ENCODE measurements around the gene PPP1R15A.
A peak's percentile ranks its signal among the peaks of the same experiment; 100 is the strongest.

PPP1R15A gene

GRCh38 chr19:48897181-48897580 is 25.0 kb downstream of the PPP1R15A start:
- no peak for TF ChIP-seq REST (IDR thresholded peaks at IDR 0.05; ENCODE audit: low read depth)
- no peak for TF ChIP-seq CEBPB (IDR thresholded peaks at IDR 0.05)
- no peak for TF ChIP-seq NFIC (IDR thresholded peaks at IDR 0.05)
- no peak for TF ChIP-seq FOXM1 (IDR thresholded peaks at IDR 0.05; ENCODE audit: borderline replicate concordance, low read depth)
- no peak for TF ChIP-seq ZBTB7A (IDR thresholded peaks at IDR 0.05; ENCODE audit: low read depth)
- TF ChIP-seq YY1 (IDR thresholded peaks at IDR 0.05; ENCODE audit: low read depth), result no peak
- TF ChIP-seq TEAD4 (IDR thresholded peaks at IDR 0.05), result no peak
- no peak for TF ChIP-seq USF1 (IDR thresholded peaks at IDR 0.05)
- TF ChIP-seq EGR1 (IDR thresholded peaks at IDR 0.05), result no peak
- no peak for TF ChIP-seq EP300 (IDR thresholded peaks at IDR 0.05; ENCODE audit: borderline replicate concordance)
- TF ChIP-seq TCF12 (IDR thresholded peaks at IDR 0.05; ENCODE audit: low read depth), result no peak
- TF ChIP-seq CREB1 (IDR thresholded peaks at IDR 0.05; ENCODE audit: low read depth), result no peak
- no peak for TF ChIP-seq TAF1 (IDR thresholded peaks at IDR 0.05; ENCODE audit: low read depth)
- no peak for TF ChIP-seq RAD21 (IDR thresholded peaks at IDR 0.05; ENCODE audit: low read depth)
- no peak for TF ChIP-seq MAX (IDR thresholded peaks at IDR 0.05)

GRCh38 chr19:48899781-48900476 is 27.7 kb downstream of the PPP1R15A start, which contains the start of gene NUCB1:
TSS of gene NUCB1 (plus strand) at chr19:48900312. CDS start at chr19:48900797, 485 bp downstream.
- TF ChIP-seq EP300 (IDR thresholded peaks at IDR 0.05; ENCODE audit: borderline replicate concordance), result no peak
- TF ChIP-seq REST (IDR thresholded peaks at IDR 0.05; ENCODE audit: low read depth), result no peak
- TF ChIP-seq FOXM1 (IDR thresholded peaks at IDR 0.05; ENCODE audit: borderline replicate concordance, low read depth), result no peak; the same call in 1 of the 2 replicates
- peak; percentile 44 for TF ChIP-seq CREB1 (IDR thresholded peaks at IDR 0.05; ENCODE audit: low read depth)
- TF ChIP-seq TCF12 (IDR thresholded peaks at IDR 0.05; ENCODE audit: low read depth), result peak; percentile 42; the same call in 1 of the 2 replicates
- 0 out of 2 replicates have a peak, but pooled peaks have one; percentile 30 for TF ChIP-seq USF1 (IDR thresholded peaks at IDR 0.05)
- TF ChIP-seq NFIC (IDR thresholded peaks at IDR 0.05), result no peak; the same call in 1 of the 2 replicates
- TF ChIP-seq MAX (IDR thresholded peaks at IDR 0.05), result peak; percentile 93
- TF ChIP-seq CEBPB (IDR thresholded peaks at IDR 0.05), result no peak
- peak; percentile 72 for TF ChIP-seq YY1 (IDR thresholded peaks at IDR 0.05; ENCODE audit: low read depth)
- TF ChIP-seq TEAD4 (IDR thresholded peaks at IDR 0.05), result no peak
- no peak for TF ChIP-seq EGR1 (IDR thresholded peaks at IDR 0.05)
- peak; percentile 54 for TF ChIP-seq TAF1 (IDR thresholded peaks at IDR 0.05; ENCODE audit: low read depth)
- no peak for TF ChIP-seq ZBTB7A (IDR thresholded peaks at IDR 0.05; ENCODE audit: low read depth)
- TF ChIP-seq RAD21 (IDR thresholded peaks at IDR 0.05; ENCODE audit: low read depth), result 0 out of 2 replicates have a peak, but pooled peaks have one; percentile 14

GRCh38 chr19:48900477-48901406 is 28.5 kb downstream of the PPP1R15A start:
- TF ChIP-seq TAF1 (IDR thresholded peaks at IDR 0.05; ENCODE audit: low read depth), result 0 out of 2 replicates have a peak, but pooled peaks have one; percentile 1
- peak; percentile 35; the same call in 1 of the 2 replicates for TF ChIP-seq ZBTB7A (IDR thresholded peaks at IDR 0.05; ENCODE audit: low read depth)
- TF ChIP-seq FOXM1 (IDR thresholded peaks at IDR 0.05; ENCODE audit: borderline replicate concordance, low read depth), result no peak

- no peak for TF ChIP-seq EGR1 (IDR thresholded peaks at IDR 0.05)
- TF ChIP-seq TCF12 (IDR thresholded peaks at IDR 0.05; ENCODE audit: low read depth), result no peak
- no peak for TF ChIP-seq FOXM1 (IDR thresholded peaks at IDR 0.05; ENCODE audit: borderline replicate concordance, low read depth)
- TF ChIP-seq TEAD4 (IDR thresholded peaks at IDR 0.05), result no peak
- no peak for TF ChIP-seq EP300 (IDR thresholded peaks at IDR 0.05; ENCODE audit: borderline replicate concordance)
- no peak for TF ChIP-seq RAD21 (IDR thresholded peaks at IDR 0.05; ENCODE audit: low read depth)
- TF ChIP-seq MAX (IDR thresholded peaks at IDR 0.05), result no peak
- TF ChIP-seq REST (IDR thresholded peaks at IDR 0.05; ENCODE audit: low read depth), result no peak
- TF ChIP-seq CREB1 (IDR thresholded peaks at IDR 0.05; ENCODE audit: low read depth), result no peak
- TF ChIP-seq NFIC (IDR thresholded peaks at IDR 0.05), result no peak
- TF ChIP-seq TAF1 (IDR thresholded peaks at IDR 0.05; ENCODE audit: low read depth), result no peak
- no peak for TF ChIP-seq CEBPB (IDR thresholded peaks at IDR 0.05)
- TF ChIP-seq USF1 (IDR thresholded peaks at IDR 0.05), result no peak
- TF ChIP-seq YY1 (IDR thresholded peaks at IDR 0.05; ENCODE audit: low read depth), result no peak
- TF ChIP-seq ZBTB7A (IDR thresholded peaks at IDR 0.05; ENCODE audit: low read depth), result no peak
Observed at GRCh38 chr19:48905664-48906063, 33.4 kb downstream of the PPP1R15A start.

Data from Ishikawa (cell line).